HEK293 (cell line): ENCODE measurements around the gene HEPHL1.

Experiments used
- CTCF ChIA-PET: fragments of 350-600 bp; formaldehyde crosslinking; extraction: SDS; loops from one replicate; lab custom pipeline; 2021; ENCODE audit warnings: antibody characterized with exemption; lab: Yijun Ruan, JAX
- POLR2A ChIA-PET: fragments of 300-600 bp; formaldehyde crosslinking; extraction: SDS; loops from one replicate; lab custom pipeline; 2020; ENCODE audit warnings: antibody characterized with exemption, inconsistent platforms; lab: Yijun Ruan, JAX
- H3K27ac ChIP-seq: fragments of 200-500 bp; sonication (Bioruptor generic); 2 replicates; pipeline ENCODE4 v1.5.1; 2014; ENCODE audit warnings: low read depth, low read length, control low read depth, inconsistent platforms; ENCODE audit errors: extremely low read depth
- H3K36me3 ChIP-seq, 2 experiments: fragments of 200-500 bp in 1 of 2; sonication (Bioruptor generic) in 1 of 2; 1 replicate in 1 of 2; 2 replicates in 1 of 2; pipeline ENCODE4 v1.5.1; 2014 to 2017; ENCODE audit warnings: inconsistent platforms in 2 of 2, low read length in 2 of 2; ENCODE audit not compliant: control insufficient read depth in 2 of 2, insufficient read depth in 1 of 2
- H3K4me1 ChIP-seq: fragments of 200-500 bp; sonication (Bioruptor generic); 2 replicates; pipeline ENCODE4 v1.5.1; 2014; ENCODE audit warnings: mild to moderate bottlenecking, low read length, inconsistent platforms; ENCODE audit not compliant: control insufficient read depth, insufficient read depth
- H3K4me3 ChIP-seq: 2 replicates; pipeline ENCODE4 v1.5.1; 2011; ENCODE audit warnings: low read depth, mild to moderate bottlenecking, control low read depth, low read length, moderate library complexity
- H3K9me3 ChIP-seq: fragments of 200-500 bp; sonication (Bioruptor generic); 2 replicates; pipeline ENCODE4 v1.5.1; 2014; ENCODE audit warnings: low read depth, low read length, inconsistent platforms; ENCODE audit not compliant: control insufficient read depth, insufficient read depth
- OSR2 ChIP-seq: fragments of 450-650 bp; formaldehyde crosslinking; IDR thresholded peaks from 2 replicates; pipeline ENCODE4 v1.5.1; 2016; ENCODE audit warnings: missing biosample characterization, missing genetic modification characterization
- PRDM4 ChIP-seq: fragments of 450-650 bp; formaldehyde crosslinking; IDR thresholded peaks from 2 replicates; pipeline ENCODE4 v1.5.1; 2017; ENCODE audit warnings: missing biosample characterization, missing genetic modification characterization
- ZBTB48 ChIP-seq: fragments of 450-650 bp; formaldehyde crosslinking; IDR thresholded peaks from 2 replicates; pipeline ENCODE4 v1.5.1; 2016; ENCODE audit warnings: missing biosample characterization, missing genetic modification characterization
- ZFP41 ChIP-seq: fragments of 450-650 bp; formaldehyde crosslinking; IDR thresholded peaks from 2 replicates; pipeline ENCODE4 v1.5.1; 2016; ENCODE audit warnings: missing biosample characterization, missing genetic modification characterization, borderline replicate concordance
- ZNF140 ChIP-seq: fragments of 450-650 bp; formaldehyde crosslinking; IDR thresholded peaks from 2 replicates; pipeline ENCODE4 v1.5.1; 2016; ENCODE audit warnings: missing biosample characterization, missing genetic modification characterization
- ZNF146 ChIP-seq: fragments of 450-650 bp; formaldehyde crosslinking; IDR thresholded peaks from 2 replicates; pipeline ENCODE4 v1.5.1; 2016; ENCODE audit warnings: missing biosample characterization, missing genetic modification characterization
- ZNF155 ChIP-seq: fragments of 450-650 bp; formaldehyde crosslinking; IDR thresholded peaks from 2 replicates; pipeline ENCODE4 v1.5.1; 2016; ENCODE audit warnings: missing biosample characterization, missing genetic modification characterization
- ZNF175 ChIP-seq: fragments of 450-650 bp; formaldehyde crosslinking; IDR thresholded peaks from 2 replicates; pipeline ENCODE4 v1.5.1; 2016; ENCODE audit warnings: missing biosample characterization, missing genetic modification characterization
- ZNF223 ChIP-seq: fragments of 450-650 bp; formaldehyde crosslinking; IDR thresholded peaks from 2 replicates; pipeline ENCODE4 v1.5.1; 2016; ENCODE audit warnings: missing biosample characterization, missing genetic modification characterization
- ZNF23 ChIP-seq: fragments of 450-650 bp; formaldehyde crosslinking; IDR thresholded peaks from 2 replicates; pipeline ENCODE4 v1.5.1; 2016; ENCODE audit warnings: missing biosample characterization, missing genetic modification characterization, borderline replicate concordance
- ZNF24 ChIP-seq: fragments of 450-650 bp; formaldehyde crosslinking; IDR thresholded peaks from 2 replicates; pipeline ENCODE4 v1.5.1; 2016; ENCODE audit warnings: missing biosample characterization, missing genetic modification characterization
- ZNF521 ChIP-seq: fragments of 450-650 bp; formaldehyde crosslinking; IDR thresholded peaks from 2 replicates; pipeline ENCODE4 v1.5.1; 2017; ENCODE audit warnings: missing biosample characterization, mild to moderate bottlenecking, missing genetic modification characterization
- ZNF529 ChIP-seq: fragments of 450-650 bp; formaldehyde crosslinking; IDR thresholded peaks from 2 replicates; pipeline ENCODE4 v1.5.1; 2017; ENCODE audit warnings: missing genetic modification characterization, missing biosample characterization; ENCODE audit not compliant: insufficient replicate concordance
- ZNF707 ChIP-seq: fragments of 450-650 bp; formaldehyde crosslinking; IDR thresholded peaks from 2 replicates; pipeline ENCODE4 v1.5.1; 2016; ENCODE audit warnings: missing biosample characterization, missing genetic modification characterization
- ZNF837 ChIP-seq: fragments of 450-650 bp; formaldehyde crosslinking; IDR thresholded peaks from 2 replicates; pipeline ENCODE4 v1.5.1; 2016; ENCODE audit warnings: missing biosample characterization, missing genetic modification characterization
- ZNF843 ChIP-seq: fragments of 450-650 bp; formaldehyde crosslinking; IDR thresholded peaks from 2 replicates; pipeline ENCODE4 v1.5.1; 2016; ENCODE audit warnings: missing biosample characterization, missing genetic modification characterization
- ZSCAN30 ChIP-seq: fragments of 450-650 bp; IDR thresholded peaks from 2 replicates; pipeline ENCODE4 v1.5.1; 2018; ENCODE audit warnings: missing biosample characterization, mild to moderate bottlenecking, missing genetic modification characterization, moderate library complexity
- TF ChIP-seq, protein P1 (sequence below): fragments of 450-650 bp; formaldehyde crosslinking; IDR thresholded peaks from 2 replicates; pipeline ENCODE4 v1.5.1; 2016; ENCODE audit warnings: missing biosample characterization, missing genetic modification characterization
- TF ChIP-seq, protein P2 (sequence below): fragments of 450-650 bp; formaldehyde crosslinking; conservative IDR thresholded peaks from 2 replicates; pipeline ENCODE4 v1.5.1; 2016; ENCODE audit warnings: low read depth, missing biosample characterization, missing genetic modification characterization
- TF ChIP-seq, protein P3 (sequence below): fragments of 450-650 bp; formaldehyde crosslinking; IDR thresholded peaks from 2 replicates; pipeline ENCODE4 v1.5.1; 2016; ENCODE audit warnings: missing biosample characterization, missing genetic modification characterization

Gene HEPHL1

GRCh38 chr11:93993747-93994146, 27.4 kb upstream of the HEPHL1 start (continued):
- no peak for TF ChIP-seq ZNF521

DNA sequence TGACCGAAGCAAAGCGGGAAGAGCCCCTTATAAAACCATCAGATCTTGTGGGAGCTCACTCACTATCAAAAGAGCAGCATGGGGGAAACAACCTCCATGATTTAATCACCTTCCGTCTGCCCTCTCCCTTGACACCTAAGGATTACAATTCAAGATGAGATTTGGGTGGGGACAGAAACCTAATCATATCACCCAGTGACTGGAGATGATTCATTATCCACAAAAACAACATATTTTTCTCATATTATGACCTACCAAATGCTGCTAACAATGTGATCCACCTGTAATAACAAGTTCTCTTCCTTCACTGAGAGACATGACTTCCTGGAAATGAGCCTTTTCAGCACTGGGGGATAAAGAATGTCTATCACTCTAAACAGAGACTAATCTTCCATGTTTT, 23.4 kb upstream of the HEPHL1 start:
- no peaks in the 10 kb centered on the region for H3K36me3 ChIP-seq
- H3K4me3 ChIP-seq = no peak overlapping the region
- H3K4me1 ChIP-seq = no peaks in the 10 kb centered on the region
- ChIA-PET POLR2A (no interaction called here), CTCF (no interaction called here)
- no peaks in the 10 kb centered on the region for H3K9me3 ChIP-seq
- no peak overlapping the region for H3K27ac ChIP-seq
- TF ChIP-seq ZNF837 (tag by site-specific recombination) = no peak
- no peak for TF ChIP-seq OSR2 (tag by site-specific recombination)
- no peak for TF ChIP-seq ZSCAN30 (tag by site-specific recombination)
- TF ChIP-seq PRDM4 (tag by site-specific recombination) = no peak
- no peak for TF ChIP-seq ZNF146 (tag by site-specific recombination)

GRCh38 chr11:94000659-94001058, 20.5 kb upstream of the HEPHL1 start:
- CTCF ChIA-PET = interaction anchor here (1.1 kb wide), 1 partner anchor 78 kb away, joined by 3 read pairs; no protein-coding TSS in a partner anchor
- POLR2A ChIA-PET = no interaction called here
- H3K27ac ChIP-seq = no peak overlapping the region

More at GRCh38 chr11:94000659-94001058, 20.5 kb upstream of the HEPHL1 start:
- Histone ChIP-seq H3K9me3 (no peaks in the 10 kb centered on the region), H3K4me1 (no peaks in the 10 kb centered on the region), H3K4me3 (no peak overlapping the region)
- no peak for TF ChIP-seq ZNF223 (tag by site-specific recombination)
- TF ChIP-seq ZNF23 = no peak
- no peak for TF ChIP-seq ZNF707 (tag by site-specific recombination)
- TF ChIP-seq ZNF529 (tag by site-specific recombination) = no peak
- no peak for TF ChIP-seq ZNF24 (tag by site-specific recombination)
- TF ChIP-seq ZNF155 (tag by site-specific recombination) = no peak
- no peak for TF ChIP-seq ZFP41 (tag by site-specific recombination)
- TF ChIP-seq, protein P1, sequence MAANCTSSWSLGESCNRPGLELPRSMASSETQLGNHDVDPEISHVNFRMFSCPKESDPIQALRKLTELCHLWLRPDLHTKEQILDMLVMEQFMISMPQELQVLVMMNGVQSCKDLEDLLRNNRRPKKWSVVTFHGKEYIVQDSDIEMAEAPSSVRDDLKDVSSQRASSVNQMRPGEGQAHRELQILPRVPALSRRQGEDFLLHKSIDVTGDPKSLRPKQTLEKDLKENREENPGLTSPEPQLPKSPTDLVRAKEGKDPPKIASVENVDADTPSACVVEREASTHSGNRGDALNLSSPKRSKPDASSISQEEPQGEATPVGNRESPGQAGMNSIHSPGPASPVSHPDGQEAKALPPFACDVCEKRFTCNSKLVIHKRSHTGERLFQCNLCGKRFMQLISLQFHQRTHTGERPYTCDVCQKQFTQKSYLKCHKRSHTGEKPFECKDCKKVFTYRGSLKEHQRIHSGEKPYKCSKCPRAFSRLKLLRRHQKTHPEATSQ (tag by site-specific recombination) = no peak
- no peak for TF ChIP-seq ZNF140
- TF ChIP-seq ZNF175 (tag by site-specific recombination) = no peak
- no peak for TF ChIP-seq ZNF843
- TF ChIP-seq ZBTB48 (tag by site-specific recombination) = no peak
- TF ChIP-seq, protein P2, sequence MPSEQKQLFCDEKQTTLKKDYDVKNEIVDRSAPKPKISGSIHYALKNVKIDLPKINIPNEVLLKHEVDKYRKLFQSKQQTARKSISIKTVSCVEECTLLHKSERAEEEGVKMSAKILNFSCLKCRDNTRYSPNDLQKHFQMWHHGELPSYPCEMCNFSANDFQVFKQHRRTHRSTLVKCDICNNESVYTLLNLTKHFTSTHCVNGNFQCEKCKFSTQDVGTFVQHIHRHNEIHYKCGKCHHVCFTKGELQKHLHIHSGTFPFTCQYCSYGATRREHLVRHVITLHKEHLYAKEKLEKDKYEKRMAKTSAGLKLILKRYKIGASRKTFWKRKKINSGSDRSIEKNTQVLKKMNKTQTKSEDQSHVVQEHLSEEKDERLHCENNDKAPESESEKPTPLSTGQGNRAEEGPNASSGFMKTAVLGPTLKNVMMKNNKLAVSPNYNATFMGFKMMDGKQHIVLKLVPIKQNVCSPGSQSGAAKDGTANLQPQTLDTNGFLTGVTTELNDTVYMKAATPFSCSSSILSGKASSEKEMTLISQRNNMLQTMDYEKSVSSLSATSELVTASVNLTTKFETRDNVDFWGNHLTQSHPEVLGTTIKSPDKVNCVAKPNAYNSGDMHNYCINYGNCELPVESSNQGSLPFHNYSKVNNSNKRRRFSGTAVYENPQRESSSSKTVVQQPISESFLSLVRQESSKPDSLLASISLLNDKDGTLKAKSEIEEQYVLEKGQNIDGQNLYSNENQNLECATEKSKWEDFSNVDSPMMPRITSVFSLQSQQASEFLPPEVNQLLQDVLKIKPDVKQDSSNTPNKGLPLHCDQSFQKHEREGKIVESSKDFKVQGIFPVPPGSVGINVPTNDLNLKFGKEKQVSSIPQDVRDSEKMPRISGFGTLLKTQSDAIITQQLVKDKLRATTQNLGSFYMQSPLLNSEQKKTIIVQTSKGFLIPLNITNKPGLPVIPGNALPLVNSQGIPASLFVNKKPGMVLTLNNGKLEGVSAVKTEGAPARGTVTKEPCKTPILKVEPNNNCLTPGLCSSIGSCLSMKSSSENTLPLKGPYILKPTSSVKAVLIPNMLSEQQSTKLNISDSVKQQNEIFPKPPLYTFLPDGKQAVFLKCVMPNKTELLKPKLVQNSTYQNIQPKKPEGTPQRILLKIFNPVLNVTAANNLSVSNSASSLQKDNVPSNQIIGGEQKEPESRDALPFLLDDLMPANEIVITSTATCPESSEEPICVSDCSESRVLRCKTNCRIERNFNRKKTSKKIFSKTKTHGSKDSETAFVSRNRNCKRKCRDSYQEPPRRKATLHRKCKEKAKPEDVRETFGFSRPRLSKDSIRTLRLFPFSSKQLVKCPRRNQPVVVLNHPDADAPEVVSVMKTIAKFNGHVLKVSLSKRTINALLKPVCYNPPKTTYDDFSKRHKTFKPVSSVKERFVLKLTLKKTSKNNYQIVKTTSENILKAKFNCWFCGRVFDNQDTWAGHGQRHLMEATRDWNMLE (tag by site-specific recombination) = no peak
- TF ChIP-seq, protein P3, sequence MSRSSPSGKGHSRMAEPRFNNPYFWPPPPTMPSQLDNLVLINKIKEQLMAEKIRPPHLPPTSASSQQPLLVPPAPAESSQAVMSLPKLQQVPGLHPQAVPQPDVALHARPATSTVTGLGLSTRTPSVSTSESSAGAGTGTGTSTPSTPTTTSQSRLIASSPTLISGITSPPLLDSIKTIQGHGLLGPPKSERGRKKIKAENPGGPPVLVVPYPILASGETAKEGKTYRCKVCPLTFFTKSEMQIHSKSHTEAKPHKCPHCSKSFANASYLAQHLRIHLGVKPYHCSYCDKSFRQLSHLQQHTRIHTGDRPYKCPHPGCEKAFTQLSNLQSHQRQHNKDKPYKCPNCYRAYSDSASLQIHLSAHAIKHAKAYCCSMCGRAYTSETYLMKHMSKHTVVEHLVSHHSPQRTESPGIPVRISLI (tag by site-specific recombination) = no peak
- TF ChIP-seq, all 188 proteins: peak for 0
- no peaks in the 10 kb centered on the region for H3K36me3 ChIP-seq
